Activated naive CD8-positive, alpha-beta T cell treated with anti-CD3 and anti-CD28 coated beads, Interleukin-2, amount 10 ng/mL, durations not matched to agents 7 days and 5 days (primary cell): ENCODE data around the gene HNRNPLL. TPM values are rescaled to one million over a fixed set of nuclear protein-coding genes. Genes with fewer than 3 reads are reported as not detected.

Source experiments
- ATAC-seq: fragments of 150-1000 bp; cut with Tn5 transposase; one replicate; pipeline ENCODE4 v1.10.0; 2021; ENCODE audit warnings: low read depth, moderate library complexity
- POLR2A ChIA-PET: fragments of 350-600 bp; sonication (Branson Sonifier 250); formaldehyde crosslinking; loops from one replicate; lab custom pipeline; 2021; ENCODE audit warnings: antibody characterized with exemption; lab: Charles Lee
- DNase-seq: peaks from one replicate; pipeline ENCODE4 v3.0.0; 2021
- H3K27ac Mint-ChIP-seq: one replicate; pipeline ENCODE4 v1.8.0; 2022; ENCODE audit warnings: mild to moderate bottlenecking, mixed read lengths
- H3K27me3 Mint-ChIP-seq: one replicate; pipeline ENCODE4 v1.8.0; 2022; ENCODE audit warnings: mild to moderate bottlenecking, moderate library complexity, mixed read lengths
- H3K36me3 Mint-ChIP-seq: one replicate; pipeline ENCODE4 v1.8.0; 2021; ENCODE audit warnings: mild to moderate bottlenecking, mixed read lengths
- H3K4me1 Mint-ChIP-seq: one replicate; pipeline ENCODE4 v1.8.0; 2021; ENCODE audit warnings: mixed read lengths
- H3K4me3 Mint-ChIP-seq: one replicate; pipeline ENCODE4 v1.8.0; 2022; ENCODE audit warnings: mild to moderate bottlenecking, moderate library complexity, mixed read lengths
- H3K9me3 Mint-ChIP-seq: one replicate; pipeline ENCODE4 v1.8.0; 2021; ENCODE audit warnings: mixed read lengths
- total RNA-seq, 2 experiments: library from RNA; stranded (reverse); gene quantifications; one replicate each; pipeline ENCODE4 v1.2.3, GENCODE V29; 2021

Gene HNRNPLL
- total RNA-seq, 2 experiments from 2014 or later: 50.5 to 63.0 TPM

DNA sequence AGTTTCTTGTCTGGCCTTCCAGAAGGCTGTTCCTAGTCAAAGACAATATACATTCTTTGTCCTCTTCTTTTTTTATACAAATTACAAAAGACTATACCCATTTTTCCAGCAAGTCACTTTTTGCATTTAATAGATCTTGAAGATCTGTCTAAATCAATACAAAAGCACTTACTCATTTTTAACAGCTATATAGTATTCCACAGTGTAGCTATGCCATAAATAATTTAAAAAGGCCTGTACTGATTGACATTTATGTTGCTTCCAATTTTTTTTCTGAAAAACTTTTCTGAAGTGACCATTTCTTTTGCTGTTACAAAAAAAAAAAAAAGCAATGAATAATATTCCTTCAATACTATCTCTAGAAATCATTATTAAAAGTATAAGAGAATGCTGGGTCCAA, 30.3 kb upstream of the HNRNPLL start:
- Mint-ChIP-seq H3K4me1 (peaks cover 23% of the 10 kb centered on the region), H3K9me3 (peaks cover 6% of the 10 kb centered on the region), H3K27me3 (no peaks in the 10 kb centered on the region), H3K4me3 (no peak overlapping the region), H3K27ac (no peak overlapping the region), H3K36me3 (peaks cover 7% of the 10 kb centered on the region)
- ATAC-seq (no peak), DNase-seq (no peak)
- POLR2A ChIA-PET: interaction anchor here (0.6 kb wide), 1 partner anchor 1667 kb away, joined by 3 read pairs; the partner anchor contains the start of gene STRN

DNA sequence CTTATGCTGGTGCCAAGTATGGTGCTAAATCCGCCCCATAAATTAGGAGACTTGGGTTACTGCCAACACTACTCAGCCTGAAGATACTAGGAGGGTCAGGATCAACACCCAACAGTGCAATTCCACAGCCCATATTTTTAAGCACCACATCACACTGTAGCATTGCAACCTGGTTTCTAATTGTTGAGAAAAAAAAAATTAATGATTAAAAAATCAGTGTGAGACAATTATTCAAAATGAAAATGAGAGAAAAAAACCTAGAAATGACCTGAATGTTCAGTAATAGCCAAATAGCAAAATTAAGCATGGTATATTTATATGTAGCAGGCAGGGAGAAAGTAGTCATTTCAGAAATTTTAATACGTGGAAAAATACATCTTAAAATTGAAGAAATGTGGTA, 29.2 kb upstream of the HNRNPLL start:
- DNase-seq (no peak), ATAC-seq (no peak)
- POLR2A ChIA-PET: no interaction called here
- no peak overlapping the region for H3K4me3 Mint-ChIP-seq
- H3K4me1 Mint-ChIP-seq: peaks cover 30% of the 10 kb centered on the region
- no peak overlapping the region for H3K27ac Mint-ChIP-seq
- H3K36me3 Mint-ChIP-seq: peaks cover 5% of the 10 kb centered on the region
- H3K27me3 Mint-ChIP-seq: no peaks in the 10 kb centered on the region
- peaks cover 5% of the 10 kb centered on the region for H3K9me3 Mint-ChIP-seq

DNA sequence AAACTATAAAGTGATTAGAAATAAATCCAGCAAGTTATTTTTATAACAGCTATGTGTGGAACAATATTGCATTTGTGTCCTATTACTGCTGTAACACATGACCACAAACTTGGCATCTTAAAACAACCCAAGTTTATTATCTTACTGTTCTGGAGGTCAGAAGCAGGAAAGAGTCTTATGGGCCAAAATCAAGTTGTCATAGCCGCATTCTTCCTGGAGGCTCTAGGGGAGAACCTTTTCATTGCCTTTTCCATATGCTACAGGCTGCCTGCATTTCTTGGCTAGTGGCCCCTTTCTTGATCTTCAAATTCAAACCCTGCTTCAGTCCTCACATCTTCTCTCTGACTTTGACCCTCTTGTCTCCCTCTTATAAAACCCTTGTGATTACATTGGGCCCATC, 27.0 kb upstream of the HNRNPLL start:
- POLR2A ChIA-PET: no interaction called here
- Mint-ChIP-seq H3K4me3 (no peak overlapping the region), H3K27me3 (no peaks in the 10 kb centered on the region), H3K9me3 (peaks cover 2% of the 10 kb centered on the region), H3K36me3 (peaks cover 2% of the 10 kb centered on the region), H3K4me1 (peaks cover 28% of the 10 kb centered on the region), H3K27ac (no peak overlapping the region)
- no peak for ATAC-seq
- no peak for DNase-seq

DNA sequence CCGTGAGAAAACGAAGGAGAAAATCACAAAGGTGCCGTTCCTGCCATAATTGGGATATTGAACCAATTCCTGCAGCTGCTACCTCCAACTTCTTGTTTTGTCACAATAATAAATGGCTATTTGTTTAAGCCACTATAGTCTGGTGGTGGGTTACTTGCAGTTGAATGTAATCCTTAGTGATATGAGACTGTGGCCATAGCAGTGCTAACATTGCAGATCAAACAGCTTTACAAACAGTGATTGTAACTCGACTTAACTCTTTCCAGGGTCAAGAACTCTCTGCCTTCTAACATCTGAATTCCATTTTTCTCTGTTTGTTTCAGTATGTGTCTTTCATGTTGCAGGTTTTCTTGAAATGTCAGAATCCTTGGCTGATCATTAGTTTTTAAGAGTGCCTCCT, 24.7 kb upstream of the HNRNPLL start:
- DNase-seq: no peak
- Mint-ChIP-seq H3K9me3 (no peaks in the 10 kb centered on the region), H3K4me3 (no peak overlapping the region), H3K27me3 (no peaks in the 10 kb centered on the region), H3K36me3 (peaks cover 2% of the 10 kb centered on the region), H3K27ac (no peak overlapping the region), H3K4me1 (peaks cover 16% of the 10 kb centered on the region)
- POLR2A ChIA-PET: interaction anchor here (1.2 to 1.6 kb wide), 2 partner anchors 25 to 37 kb away, joined by 3 read pairs; no protein-coding TSS in a partner anchor
- ATAC-seq: no peak

DNA sequence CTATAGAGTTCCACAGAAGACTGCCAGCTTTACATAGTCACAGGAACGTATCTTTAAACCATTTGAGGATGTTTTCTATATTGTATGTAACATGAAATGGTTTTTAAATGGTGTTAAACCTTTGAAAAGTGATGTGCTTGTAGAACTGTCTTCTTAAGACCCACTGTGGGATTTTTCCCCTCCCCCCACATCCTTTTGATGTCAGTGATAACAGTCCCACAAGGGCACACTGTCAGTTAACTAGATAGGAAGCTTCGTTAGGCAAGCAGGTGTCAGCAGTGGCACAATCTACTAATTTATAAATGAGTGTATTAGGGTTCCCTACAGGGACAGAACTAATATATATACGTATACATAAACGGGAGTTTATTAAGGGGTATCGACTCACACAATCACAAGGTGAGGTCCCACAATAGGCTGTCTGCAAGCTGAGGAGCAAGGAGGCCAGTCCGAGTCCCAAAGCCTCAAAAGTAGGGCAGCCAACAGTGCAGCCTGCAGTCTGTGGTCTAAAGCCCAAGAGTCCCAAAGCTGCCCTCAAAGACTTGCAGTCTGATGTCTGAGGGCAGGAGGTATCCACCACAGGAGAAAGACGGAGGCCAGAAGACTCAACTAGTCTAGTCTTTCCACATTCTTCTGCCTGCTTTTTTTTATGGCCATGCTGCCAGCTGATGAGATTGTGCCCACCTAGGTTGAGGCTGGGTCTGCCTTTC, 23.8 kb upstream of the HNRNPLL start:
- H3K27ac Mint-ChIP-seq: no peak overlapping the region
- DNase-seq: no peak

DNA sequence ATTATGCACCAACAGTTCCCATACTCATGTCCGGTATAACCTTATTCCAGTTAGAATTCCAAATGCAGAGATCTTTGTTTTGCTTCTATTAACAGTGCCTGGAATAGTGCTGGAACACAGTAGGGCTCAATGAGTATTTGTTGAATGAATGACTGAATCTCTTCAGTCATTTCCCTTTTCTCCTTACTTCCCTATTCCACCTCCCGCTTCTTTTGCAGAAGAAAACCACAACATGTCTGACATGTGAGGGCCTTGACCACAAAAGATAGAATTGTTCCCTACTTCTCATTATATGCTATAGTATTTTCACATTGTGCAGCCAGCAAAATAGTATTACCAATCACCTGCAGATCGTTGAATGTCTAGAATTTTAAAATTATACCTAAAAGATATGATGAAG, 19.5 kb upstream of the HNRNPLL start:
- no peaks in the 10 kb centered on the region for H3K9me3 Mint-ChIP-seq
- ATAC-seq (no peak), DNase-seq (no peak)
- H3K36me3 Mint-ChIP-seq: no peaks in the 10 kb centered on the region
- POLR2A ChIA-PET: no interaction called here
- H3K27me3 Mint-ChIP-seq: peaks cover 1% of the 10 kb centered on the region
- no peak overlapping the region for H3K27ac Mint-ChIP-seq
- peaks cover 13% of the 10 kb centered on the region for H3K4me1 Mint-ChIP-seq
- H3K4me3 Mint-ChIP-seq: no peak overlapping the region

More for the DNA sequence above, 23.8 kb upstream of the HNRNPLL start:
- Mint-ChIP-seq H3K36me3 (peaks cover 2% of the 10 kb centered on the region), H3K27me3 (peaks cover 1% of the 10 kb centered on the region), H3K4me1 (peaks cover 18% of the 10 kb centered on the region), H3K4me3 (peak overlapping the region; percentile 4), H3K9me3 (no peaks in the 10 kb centered on the region)
- ATAC-seq: peak; percentile 88
- POLR2A ChIA-PET: interaction anchor here (0.8 to 1.6 kb wide), 7 partner anchors 25 to 1395 kb away, joined by 3 to 5 read pairs (median 3); partner anchors contain the start of genes GALM and NDUFAF7

DNA sequence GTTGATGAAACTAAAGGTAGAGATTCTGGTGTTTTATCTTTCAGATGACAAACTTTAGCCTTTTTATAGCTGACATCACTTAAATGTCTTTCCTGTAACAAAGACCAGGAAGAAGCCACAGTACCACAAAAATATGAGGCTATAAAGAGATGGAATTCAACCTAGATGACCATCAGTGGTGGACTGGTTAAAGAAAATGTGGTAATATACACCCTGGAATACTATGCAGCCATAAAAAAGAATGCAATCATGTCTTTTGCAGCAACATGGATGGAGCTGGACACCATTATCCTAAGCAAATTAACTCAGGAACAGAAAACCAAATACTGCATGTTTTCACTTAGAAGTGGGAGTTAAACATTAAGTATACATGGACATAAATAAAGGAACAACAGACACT, 18.3 kb upstream of the HNRNPLL start:
- H3K27me3 Mint-ChIP-seq: peaks cover 1% of the 10 kb centered on the region
- H3K4me3 Mint-ChIP-seq: no peak overlapping the region
- peaks cover 2% of the 10 kb centered on the region for H3K4me1 Mint-ChIP-seq
- H3K9me3 Mint-ChIP-seq: no peaks in the 10 kb centered on the region
- POLR2A ChIA-PET: no interaction called here
- no peak for ATAC-seq
- no peak overlapping the region for H3K27ac Mint-ChIP-seq
- no peak for DNase-seq
- H3K36me3 Mint-ChIP-seq: no peaks in the 10 kb centered on the region

DNA sequence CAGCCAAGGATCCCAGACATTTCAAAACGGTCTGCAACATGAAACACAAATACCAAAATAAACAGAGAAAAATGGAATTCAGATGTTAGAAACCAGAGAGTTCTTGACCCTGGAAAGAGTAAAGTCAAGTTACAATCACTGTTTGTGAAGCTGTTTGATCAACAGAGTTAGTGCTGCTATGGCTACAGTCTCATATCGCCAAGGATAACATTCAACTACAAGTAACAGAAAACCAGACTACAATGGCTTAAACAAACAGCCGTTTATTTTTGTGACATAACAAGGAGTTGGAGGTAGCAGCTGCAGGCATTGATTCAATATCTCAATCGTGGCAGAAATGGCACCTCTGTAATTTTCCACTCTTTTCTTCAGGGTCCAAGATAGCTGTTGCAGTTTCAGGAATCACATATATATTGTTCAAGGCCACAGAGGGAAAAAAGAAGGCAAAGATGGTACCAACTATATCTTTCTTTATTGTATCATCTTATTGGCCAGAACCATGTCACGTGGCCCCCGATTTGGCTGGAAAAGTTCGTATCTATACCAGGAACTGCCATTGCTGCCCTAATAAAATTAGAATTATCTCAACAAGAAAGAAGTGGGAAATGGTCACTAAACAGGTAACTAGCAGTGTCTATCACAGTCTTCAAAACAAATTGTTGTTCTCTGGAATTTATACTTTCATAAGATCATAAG, 17.7 kb upstream of the HNRNPLL start:
- H3K4me3 Mint-ChIP-seq: no peak overlapping the region
- no peak overlapping the region for H3K27ac Mint-ChIP-seq
- DNase-seq: no peak
- no peaks in the 10 kb centered on the region for H3K36me3 Mint-ChIP-seq
- no peak for ATAC-seq
- POLR2A ChIA-PET: no interaction called here
- H3K9me3 Mint-ChIP-seq: no peaks in the 10 kb centered on the region
- H3K27me3 Mint-ChIP-seq: peaks cover 1% of the 10 kb centered on the region
- peaks cover 2% of the 10 kb centered on the region for H3K4me1 Mint-ChIP-seq

DNA sequence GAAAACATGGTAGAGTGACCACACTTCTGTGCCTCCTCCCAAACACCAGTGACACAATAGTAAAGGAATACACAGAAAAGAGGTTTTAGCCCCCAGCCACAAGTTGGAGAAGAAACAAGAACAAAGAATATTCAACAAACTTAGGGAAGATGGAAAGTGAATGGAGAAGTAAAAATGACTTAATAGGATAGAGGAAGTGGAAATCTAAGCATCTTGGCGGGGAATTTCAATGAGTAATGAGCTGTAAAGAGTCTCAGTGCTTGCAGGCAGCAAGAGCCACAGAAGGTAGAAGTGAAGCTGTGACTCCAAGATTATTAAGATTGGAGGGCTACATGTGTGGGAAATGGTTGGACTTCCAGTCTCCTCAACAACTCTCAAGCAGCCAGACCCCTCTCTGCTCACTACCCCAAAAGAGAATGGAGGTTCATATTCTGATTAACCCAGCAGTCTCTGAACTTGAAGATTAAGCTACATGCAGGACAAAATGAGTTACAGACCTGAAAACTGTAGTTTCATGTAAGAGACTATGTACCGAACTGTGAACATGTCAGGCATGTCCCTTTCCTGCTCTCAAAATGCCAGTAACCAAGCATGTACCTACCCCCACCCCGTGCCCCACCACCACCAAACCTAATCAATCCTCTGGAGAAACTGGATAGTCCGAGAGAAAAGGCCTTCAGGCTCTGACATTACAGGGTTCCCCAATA, 16.9 kb upstream of the HNRNPLL start:
- Mint-ChIP-seq H3K27me3 (peaks cover 1% of the 10 kb centered on the region), H3K27ac (no peak overlapping the region), H3K4me3 (no peak overlapping the region), H3K4me1 (peaks cover 2% of the 10 kb centered on the region), H3K9me3 (no peaks in the 10 kb centered on the region), H3K36me3 (no peaks in the 10 kb centered on the region)
- no peak for DNase-seq
- no peak for ATAC-seq
- POLR2A ChIA-PET: no interaction called here

DNA sequence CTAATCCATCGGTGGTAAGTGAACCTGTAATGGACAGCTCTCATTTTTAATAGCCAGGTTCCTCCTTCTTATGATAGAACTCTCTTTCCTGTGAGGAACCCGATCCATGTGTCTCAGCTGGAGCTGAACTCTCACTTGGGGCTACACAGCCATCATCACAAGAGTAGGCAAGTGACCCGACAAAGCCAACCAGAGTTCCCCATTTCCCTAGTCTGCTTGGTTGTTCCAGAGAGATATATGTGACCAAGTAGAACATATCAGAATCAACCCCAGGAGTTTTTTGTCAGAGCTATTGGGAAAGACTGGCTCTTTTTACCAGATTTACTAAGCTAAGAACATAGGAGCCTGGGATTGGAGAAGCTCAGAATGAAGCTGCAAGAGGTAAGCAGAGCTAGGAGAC, 14.6 kb upstream of the HNRNPLL start:
- DNase-seq (no peak), ATAC-seq (no peak)
- H3K36me3 Mint-ChIP-seq: no peaks in the 10 kb centered on the region
- peaks cover 1% of the 10 kb centered on the region for H3K27me3 Mint-ChIP-seq
- POLR2A ChIA-PET: interaction anchor here (0.6 to 0.7 kb wide), 2 partner anchors 211 to 265 kb away, joined by 3 to 4 read pairs; no protein-coding TSS in a partner anchor
- no peak overlapping the region for H3K4me3 Mint-ChIP-seq
- peaks cover 5% of the 10 kb centered on the region for H3K4me1 Mint-ChIP-seq
- H3K9me3 Mint-ChIP-seq: no peaks in the 10 kb centered on the region
- no peak overlapping the region for H3K27ac Mint-ChIP-seq

DNA sequence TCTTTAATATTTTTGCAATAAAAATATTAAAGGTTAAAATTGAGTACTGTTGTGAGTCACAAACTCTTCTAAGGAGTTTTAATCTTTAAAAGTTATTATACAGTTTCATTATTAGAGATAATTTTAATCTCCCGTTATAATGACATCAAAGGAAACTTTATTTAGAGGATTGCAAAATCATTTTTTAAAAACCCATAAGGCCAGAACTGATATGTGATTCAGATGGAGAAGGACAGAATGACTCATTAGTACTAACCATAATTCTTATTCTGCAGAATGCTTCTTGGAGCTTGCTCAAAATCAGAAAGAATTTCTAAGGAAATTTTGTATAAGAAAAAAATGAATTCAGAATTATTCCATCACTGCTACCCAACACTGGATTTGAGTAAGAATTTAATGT, 12.5 kb upstream of the HNRNPLL start:
- Mint-ChIP-seq H3K4me1 (peaks cover 12% of the 10 kb centered on the region), H3K27ac (no peak overlapping the region), H3K9me3 (no peaks in the 10 kb centered on the region), H3K27me3 (no peaks in the 10 kb centered on the region), H3K36me3 (no peaks in the 10 kb centered on the region), H3K4me3 (no peak overlapping the region)
- POLR2A ChIA-PET: interaction anchor here (0.6 kb wide), 1 partner anchor 9 kb away, joined by 3 read pairs; no protein-coding TSS in a partner anchor
- no peak for ATAC-seq
- DNase-seq: no peak

DNA sequence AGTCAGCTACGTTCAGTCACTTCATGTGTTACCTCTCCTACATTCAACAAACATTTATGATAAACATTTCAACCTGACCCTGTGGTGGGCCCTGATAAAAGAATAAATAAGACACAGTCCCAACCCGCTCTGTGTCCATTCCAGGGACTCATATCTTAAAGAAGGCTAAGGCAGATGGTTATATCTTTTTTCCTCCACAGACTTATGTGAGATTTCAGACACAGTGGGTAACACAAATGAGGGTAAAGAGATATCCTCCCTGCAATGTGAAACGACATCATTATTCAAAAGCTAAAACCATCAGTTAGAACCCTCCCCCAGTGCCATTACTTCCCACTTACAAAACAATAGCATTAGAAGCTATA, 11.1 kb upstream of the HNRNPLL start:
- DNase-seq (no peak), ATAC-seq (no peak)
- H3K27ac Mint-ChIP-seq: no peak overlapping the region
- no peak overlapping the region for H3K4me3 Mint-ChIP-seq
- POLR2A ChIA-PET: interaction anchor here (0.8 kb wide), 1 partner anchor 138 kb away, joined by 3 read pairs; the partner anchor contains the start of gene SRSF7
- no peaks in the 10 kb centered on the region for H3K9me3 Mint-ChIP-seq
- H3K36me3 Mint-ChIP-seq: no peaks in the 10 kb centered on the region
- peaks cover 20% of the 10 kb centered on the region for H3K4me1 Mint-ChIP-seq
- no peaks in the 10 kb centered on the region for H3K27me3 Mint-ChIP-seq

DNA sequence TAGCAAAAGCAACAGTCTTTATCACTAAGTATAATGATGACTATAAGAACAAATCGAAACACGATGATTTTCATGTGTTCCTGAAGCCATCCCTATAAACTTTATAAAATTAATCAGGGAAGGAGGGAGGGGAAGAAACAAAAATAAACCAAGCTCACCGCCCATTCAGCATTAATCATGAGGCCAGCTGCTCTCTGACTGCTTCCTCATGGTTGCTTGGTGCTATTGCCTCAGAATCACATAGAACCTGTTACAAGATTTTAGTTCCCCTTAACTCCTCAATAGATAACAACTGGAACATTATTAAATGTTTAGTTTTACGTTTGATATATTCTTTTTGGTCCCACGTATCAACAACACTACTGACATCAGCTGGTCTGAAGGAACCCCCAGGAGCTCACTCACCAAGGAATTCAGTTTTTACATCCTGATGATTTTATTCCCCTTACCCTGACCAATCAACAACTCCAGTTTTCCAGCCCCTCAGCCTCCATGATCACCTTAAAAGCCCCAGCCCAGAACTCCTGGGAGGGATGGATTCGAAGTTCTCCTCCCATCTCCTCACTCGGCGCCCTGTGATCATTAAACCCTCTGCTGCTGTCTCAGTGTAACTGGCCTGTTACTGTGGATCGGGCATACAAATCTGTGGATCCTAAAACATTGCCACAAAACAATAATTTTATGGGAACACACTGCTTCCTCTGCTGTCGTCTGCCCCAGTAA, 10.6 kb upstream of the HNRNPLL start:
- Mint-ChIP-seq H3K4me1 (peaks cover 23% of the 10 kb centered on the region), H3K4me3 (no peak overlapping the region), H3K27me3 (no peaks in the 10 kb centered on the region), H3K36me3 (no peaks in the 10 kb centered on the region), H3K27ac (no peak overlapping the region), H3K9me3 (no peaks in the 10 kb centered on the region)
- ATAC-seq (no peak), DNase-seq (no peak)
- POLR2A ChIA-PET: interaction anchor here (0.8 kb wide), 1 partner anchor 138 kb away, joined by 3 read pairs; the partner anchor contains the start of gene SRSF7
